ENCODE results near the gene TNFAIP1. TPM values are rescaled to one million over a fixed set of nuclear protein-coding genes. Genes with fewer than 3 reads are reported as not detected.

The TNFAIP1 gene
- total and polyA plus RNA-seq, 2 of the 4 experiments (the other 2 are of a cell fraction) = 49.1 to 62.9 TPM

DNA sequence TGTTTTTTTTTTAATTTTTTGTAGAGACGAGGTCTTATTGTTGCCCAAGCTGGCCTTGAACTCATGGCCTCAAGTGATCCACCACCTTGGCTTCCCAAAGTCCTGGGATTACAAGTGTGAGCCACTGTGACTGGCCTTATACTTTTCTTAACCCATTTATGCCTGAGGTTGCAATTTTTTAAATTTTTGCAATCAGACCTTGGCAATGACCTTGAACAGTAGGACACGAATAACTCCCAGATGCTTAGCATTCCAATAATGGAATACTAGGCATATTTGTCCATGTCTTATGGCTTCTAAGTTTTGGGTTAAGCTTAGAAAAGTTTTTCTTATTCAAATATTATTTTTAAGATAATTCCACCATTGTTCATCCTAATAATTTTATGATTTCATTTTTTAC is 44.9 kb upstream of the TNFAIP1 start:
- WGBS, 2 experiments (ENCODE audit: extremely low coverage in 2 of 2, insufficient read length in 1 of 2) = no CpG with 5 or more reads among the region's 2 CpGs
- CTCF ChIA-PET = interaction anchor here (0.6 kb wide), 1 partner anchor 457 kb away, joined by 3 read pairs; no protein-coding TSS in a partner anchor

More for the DNA sequence above, 44.9 kb upstream of the TNFAIP1 start:
- Histone ChIP-seq H4K8ac (ENCODE audit: low read depth in 2 of 2, low read length in 2 of 2) (no peak overlapping the region), H2BK5ac (ENCODE audit: low read depth, low read length, poor library complexity, severe bottlenecking) (no peak overlapping the region), H2AK5ac (ENCODE audit: low read depth, low read length) (no peak overlapping the region), H3K79me1 (ENCODE audit: low read depth in 1 of 2, low read length in 2 of 2) (no peaks in the 10 kb centered on the region), H2BK20ac (ENCODE audit: low read depth, low read length) (no peak overlapping the region), H4K5ac (ENCODE audit: low read depth, low read length) (no peak overlapping the region), H3K14ac (replicated peaks; ENCODE audit: low read depth, low read length) (no peak overlapping the region), H3K36me3 (ENCODE audit: control insufficient read depth, insufficient read depth, low read length) (no peaks in the 10 kb centered on the region), H3K27ac (ENCODE audit: insufficient read depth, low read length) (no peak overlapping the region), H3K4me2 (ENCODE audit: low read depth, low read length) (no peak overlapping the region), H3K56ac (ENCODE audit: extremely low read depth, insufficient read depth, low read length) (no peak overlapping the region), H2AK9ac (replicated peaks; ENCODE audit: low read depth, low read length, poor library complexity) (no peak overlapping the region), H3K4ac (ENCODE audit: low read depth, low read length) (no peak overlapping the region), H2BK120ac (ENCODE audit: low read depth, low read length) (no peak overlapping the region), H4K91ac (ENCODE audit: insufficient read depth, low read depth, low read length) (no peak overlapping the region), H3K4me1 (ENCODE audit: control insufficient read depth, insufficient read depth, low read length) (no peaks in the 10 kb centered on the region), H3K4me3 (ENCODE audit: insufficient read depth, low read depth, low read length) (no peak overlapping the region), H2AFZ (replicated peaks; ENCODE audit: low read length, poor library complexity) (no peak overlapping the region), H3K23ac (ENCODE audit: low read depth, low read length) (no peak overlapping the region), H3K9me1 (ENCODE audit: insufficient read depth, low read length) (no peaks in the 10 kb centered on the region), H3K9ac (ENCODE audit: low read depth, low read length) (no peak overlapping the region), H3K9me3 (ENCODE audit: control insufficient read depth, insufficient read depth, low read length) (no peaks in the 10 kb centered on the region), H2BK15ac (ENCODE audit: low read depth, low read length) (no peak overlapping the region), H3K27me3 (ENCODE audit: control insufficient read depth, insufficient read depth, low read length) (peaks cover 6% of the 10 kb centered on the region), H4K20me1 (ENCODE audit: insufficient read depth, low read length) (no peaks in the 10 kb centered on the region), H3K18ac (ENCODE audit: low read depth, low read length) (no peak overlapping the region)
- ATAC-seq (ENCODE audit: low read depth) (no peak), DNase-seq (no peak)
- dilution Hi-C loops (cut with HindIII; ENCODE audit: low sequenced_read_pairs, unreplicated experiment) (no loop called here), intact Hi-C loops (cut with micrococcal nuclease) (no loop called here), in situ Hi-C loops (cut with MboI; ENCODE audit: low sequenced_read_pairs) (no loop called here)
- POLR2A ChIA-PET (ENCODE audit: unreplicated experiment) = no interaction called here
- no TSS peak for BruUV-seq (replicated peaks)
- no peak for TF ChIP-seq MAZ (IDR thresholded peaks at IDR 0.05; ENCODE audit: borderline replicate concordance, low read depth, low read length)
- no peak for TF ChIP-seq RAD21 (IDR thresholded peaks at IDR 0.05; ENCODE audit: low read length)
- TF ChIP-seq POLR2A (IDR thresholded peaks at IDR 0.05; ENCODE audit: low read depth, low read length) = no peak
- TF ChIP-seq RCOR1 (IDR thresholded peaks at IDR 0.05; ENCODE audit: insufficient replicate concordance, low read length) = no peak
- no peak for TF ChIP-seq MAFK (IDR thresholded peaks at IDR 0.05; ENCODE audit: low read depth, low read length)
- no peak for TF ChIP-seq CEBPB (IDR thresholded peaks at IDR 0.05; ENCODE audit: low read depth, low read length)
- TF ChIP-seq NFE2L2 (IDR thresholded peaks at IDR 0.05; ENCODE audit: low read depth, low read length) = no peak
- no peak for TF ChIP-seq BHLHE40 (IDR thresholded peaks at IDR 0.05; ENCODE audit: low read depth, low read length)
- TF ChIP-seq RFX5 (IDR thresholded peaks at IDR 0.05; ENCODE audit: low read depth, low read length) = no peak

Measured in IMR-90 (cell line).